Uterus (tissue), 2 donors: ENCODE results near the gene OAT.

Experiments
- POLR2A ChIP-seq, 2 donors: fragments of 450-650 bp; IDR thresholded peaks; one replicate each; pipeline ENCODE4 v1.6.1; 2016; ENCODE audit warnings: antibody characterized with exemption in 2 of 2, mild to moderate bottlenecking in 1 of 2, moderate library complexity in 1 of 2
- TF ChIP-seq, protein P1 (sequence below), 4 experiments: fragments of 200-600 bp in 2 of 4; fragments of 450-650 bp in 2 of 4; sonication (generic) in 2 of 4; IDR thresholded peaks; one replicate each; pipeline ENCODE4 v1.5.1; 2016 to 2019; ENCODE audit warnings: antibody characterized with exemption in 4 of 4, mild to moderate bottlenecking in 2 of 4, moderate library complexity in 1 of 4

DNA sequence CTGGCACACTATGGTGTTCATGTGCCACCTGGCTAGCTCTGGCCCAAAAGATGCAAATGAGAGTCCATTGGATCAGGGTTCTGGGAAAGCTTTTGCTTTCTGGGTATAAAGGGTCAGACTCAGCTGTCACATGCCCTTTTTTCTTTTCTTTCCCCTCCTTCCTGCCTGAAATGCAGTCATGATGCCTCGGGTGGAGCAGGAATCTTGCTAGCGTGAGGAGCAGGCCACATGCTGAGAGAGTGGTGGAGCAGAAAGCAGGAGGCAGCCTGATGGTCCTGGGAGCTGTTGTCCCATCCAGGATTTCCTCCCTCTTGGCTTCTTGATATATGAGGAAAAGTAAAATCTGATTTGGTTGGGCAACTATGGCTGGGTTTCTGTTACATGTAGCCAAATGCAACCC lies 40.2 kb upstream of the OAT start:
- TF ChIP-seq, protein P1, sequence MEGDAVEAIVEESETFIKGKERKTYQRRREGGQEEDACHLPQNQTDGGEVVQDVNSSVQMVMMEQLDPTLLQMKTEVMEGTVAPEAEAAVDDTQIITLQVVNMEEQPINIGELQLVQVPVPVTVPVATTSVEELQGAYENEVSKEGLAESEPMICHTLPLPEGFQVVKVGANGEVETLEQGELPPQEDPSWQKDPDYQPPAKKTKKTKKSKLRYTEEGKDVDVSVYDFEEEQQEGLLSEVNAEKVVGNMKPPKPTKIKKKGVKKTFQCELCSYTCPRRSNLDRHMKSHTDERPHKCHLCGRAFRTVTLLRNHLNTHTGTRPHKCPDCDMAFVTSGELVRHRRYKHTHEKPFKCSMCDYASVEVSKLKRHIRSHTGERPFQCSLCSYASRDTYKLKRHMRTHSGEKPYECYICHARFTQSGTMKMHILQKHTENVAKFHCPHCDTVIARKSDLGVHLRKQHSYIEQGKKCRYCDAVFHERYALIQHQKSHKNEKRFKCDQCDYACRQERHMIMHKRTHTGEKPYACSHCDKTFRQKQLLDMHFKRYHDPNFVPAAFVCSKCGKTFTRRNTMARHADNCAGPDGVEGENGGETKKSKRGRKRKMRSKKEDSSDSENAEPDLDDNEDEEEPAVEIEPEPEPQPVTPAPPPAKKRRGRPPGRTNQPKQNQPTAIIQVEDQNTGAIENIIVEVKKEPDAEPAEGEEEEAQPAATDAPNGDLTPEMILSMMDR (IDR thresholded peaks at IDR 0.05): no peak
- TF ChIP-seq POLR2A (IDR thresholded peaks at IDR 0.05): no peak
